Upper lobe of right lung (tissue), 1 donor: ENCODE measurements around the gene HOXB2. TPM values are rescaled to one million over a fixed set of nuclear protein-coding genes. Genes with fewer than 3 reads are reported as not detected.

Source experiments
- ATAC-seq: fragments of 200-7000 bp; cut with Tn5 transposase; one replicate; pipeline ENCODE4 v1.9.1; 2020; ENCODE audit warnings: mild to moderate bottlenecking, moderate library complexity
- DNase-seq: peaks from one replicate; pipeline ENCODE4 v3.0.0-alpha.2; 2020
- H3K27ac ChIP-seq: fragments of 200-600 bp; one replicate; pipeline ENCODE4 v1.8.0; 2022
- H3K27me3 ChIP-seq: fragments of 200-600 bp; one replicate; pipeline ENCODE4 v1.8.0; 2022; ENCODE audit warnings: mild to moderate bottlenecking
- H3K36me3 ChIP-seq: fragments of 200-600 bp; one replicate; pipeline ENCODE4 v1.8.0; 2022
- H3K4me1 ChIP-seq: fragments of 200-600 bp; one replicate; pipeline ENCODE4 v1.8.0; 2022
- H3K4me3 ChIP-seq: fragments of 200-600 bp; one replicate; pipeline ENCODE4 v1.8.0; 2022; ENCODE audit warnings: mild to moderate bottlenecking
- H3K9me3 ChIP-seq: fragments of 200-600 bp; one replicate; pipeline ENCODE4 v1.8.0; 2022
- CTCF ChIP-seq: fragments of 200-600 bp; IDR thresholded peaks from one replicate; pipeline ENCODE4 v1.8.0; 2022; ENCODE audit warnings: antibody characterized with exemption
- intact Hi-C: fragments of 100-400 bp; cut with DNase I; formaldehyde crosslinking; loops from one replicate; pipeline ENCODE4 v1.11.0; 2022
- total RNA-seq: library from RNA; stranded (reverse); fragmentation: NEBNext Ultra II Directional; extraction: Animal tissue kit (Norgen Biotek cat#: 25700); gene quantifications from one replicate; pipeline ENCODE4 v1.2.1, GENCODE V29; 2021
- donor health status: DM: no; HTN: yes; CAD: no; lungs with severe emphysema.

The HOXB2 gene
- total RNA-seq, 1 donor from 2014 or later: 11.0 TPM

GRCh38 chr17:48562934-48563333 lies 18.0 kb upstream of the HOXB2 start:
- Histone ChIP-seq H3K27me3 (peaks cover 36% of the 10 kb centered on the region), H3K4me1 (peaks cover 16% of the 10 kb centered on the region), H3K9me3 (no peaks in the 10 kb centered on the region), H3K4me3 (peak overlapping the region; percentile 8), H3K36me3 (no peaks in the 10 kb centered on the region), H3K27ac (peak overlapping the region; percentile 59)
- no peak for ATAC-seq
- intact Hi-C loops: no loop called here
- TF ChIP-seq CTCF: no peak
- no peak for DNase-seq

GRCh38 chr17:48561884-48562810 lies 17.2 kb upstream of the HOXB2 start:
- H3K9me3 ChIP-seq: no peaks in the 10 kb centered on the region
- ATAC-seq (no peak), DNase-seq (no peak)
- intact Hi-C loops: no loop called here
- no peak overlapping the region for H3K4me3 ChIP-seq
- H3K27ac ChIP-seq: no peak overlapping the region
- peaks cover 28% of the 10 kb centered on the region for H3K27me3 ChIP-seq
- no peak for TF ChIP-seq CTCF
- H3K4me1 ChIP-seq: peaks cover 8% of the 10 kb centered on the region
- H3K36me3 ChIP-seq: no peaks in the 10 kb centered on the region

DNA sequence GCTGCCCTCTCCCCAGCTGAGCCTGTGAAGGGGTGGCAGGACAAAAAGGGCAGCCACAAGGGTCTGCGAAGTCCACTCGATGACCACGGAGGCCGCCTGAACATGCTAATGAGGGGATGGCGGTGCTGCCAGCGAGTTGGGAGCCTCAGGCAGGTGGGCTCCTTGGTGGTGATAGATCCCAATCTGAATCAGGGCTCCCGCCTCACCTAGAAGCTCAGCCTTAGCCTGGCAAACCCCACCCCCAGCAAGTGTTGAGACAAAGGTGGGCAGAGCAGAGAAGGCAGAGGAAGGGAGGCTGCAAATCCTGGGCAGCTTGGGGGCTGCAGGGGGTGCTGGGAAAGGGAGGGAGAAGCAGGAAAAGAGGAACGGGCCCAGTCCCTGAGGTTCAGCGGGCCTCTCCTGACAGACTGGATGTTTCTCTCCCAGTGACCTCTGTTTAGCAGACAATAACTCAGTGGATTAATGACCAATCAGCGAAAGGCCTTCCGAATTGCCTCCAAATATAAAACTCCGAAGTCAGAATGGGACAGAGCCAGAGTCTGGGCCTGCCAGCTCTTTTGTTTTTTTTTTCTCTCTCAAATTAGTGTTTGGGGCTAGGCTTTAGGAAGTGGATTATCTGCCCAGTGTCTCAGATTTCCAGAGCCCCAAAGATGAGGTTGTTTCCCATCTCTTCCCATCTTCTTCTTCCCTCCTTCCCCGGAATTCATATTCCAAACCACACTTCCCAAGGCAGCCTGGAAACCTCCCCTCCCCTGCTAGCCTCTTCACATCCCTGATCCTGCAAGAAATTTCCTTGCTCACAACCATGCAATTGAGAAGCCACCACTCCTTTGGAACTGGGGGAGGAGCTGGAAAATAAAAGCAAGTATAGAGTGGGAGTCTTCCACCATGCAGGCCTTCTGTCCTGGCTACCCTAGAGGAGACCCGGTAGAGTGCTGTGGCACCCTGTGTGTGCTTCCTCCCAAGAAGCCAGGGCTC lies 15.2 kb upstream of the HOXB2 start:
- Histone ChIP-seq H3K4me1 (peaks cover 8% of the 10 kb centered on the region), H3K27me3 (peaks cover 25% of the 10 kb centered on the region), H3K9me3 (no peaks in the 10 kb centered on the region), H3K27ac (peak overlapping the region; percentile 51), H3K36me3 (no peaks in the 10 kb centered on the region), H3K4me3 (peak overlapping the region; percentile 33)
- TF ChIP-seq CTCF: no peak
- DNase-seq (peak; percentile 38), ATAC-seq (no peak)
- intact Hi-C loops: no loop called here

DNA sequence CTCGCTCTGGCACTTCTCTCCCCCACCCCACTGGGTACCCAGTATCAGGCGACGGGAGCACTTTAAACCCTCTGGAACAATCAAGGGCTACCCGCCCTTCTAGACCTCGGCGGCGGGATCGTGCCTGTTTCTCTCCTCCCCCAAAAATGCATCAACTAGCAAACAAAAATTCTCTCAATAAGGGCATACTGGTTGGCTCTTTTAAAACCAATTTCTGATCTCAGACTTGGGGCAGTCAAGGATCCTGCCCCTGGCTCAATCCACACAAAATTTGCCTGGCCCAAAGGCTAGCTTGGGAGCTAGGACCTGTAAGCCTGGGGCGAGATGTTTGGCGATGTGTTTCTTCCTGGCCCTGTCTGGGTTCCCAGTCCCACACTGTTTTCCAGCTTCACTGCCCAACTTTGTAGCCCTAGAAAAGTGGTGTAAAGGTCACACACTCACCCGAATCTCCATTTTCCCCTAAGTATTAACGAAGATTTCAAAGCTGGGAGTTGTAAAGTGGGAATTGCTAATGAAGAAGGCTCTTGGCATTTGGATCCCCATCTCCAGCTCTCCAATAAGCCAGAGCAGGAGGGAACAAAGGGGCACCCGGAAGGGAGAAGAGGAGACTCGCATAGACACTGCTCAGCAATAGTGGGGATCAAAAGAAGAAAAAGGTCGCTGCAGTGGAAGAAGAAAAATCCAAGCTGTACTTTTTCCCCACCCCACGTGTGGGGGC lies 14.4 kb upstream of the HOXB2 start:
- peak; percentile 38 for DNase-seq
- peaks cover 8% of the 10 kb centered on the region for H3K4me1 ChIP-seq
- H3K9me3 ChIP-seq: no peaks in the 10 kb centered on the region
- H3K27me3 ChIP-seq: peaks cover 27% of the 10 kb centered on the region
- peak overlapping the region; percentile 51 for H3K27ac ChIP-seq
- H3K4me3 ChIP-seq: peak overlapping the region; percentile 33
- intact Hi-C loops: no loop called here
- TF ChIP-seq CTCF: no peak
- ATAC-seq: no peak
- H3K36me3 ChIP-seq: no peaks in the 10 kb centered on the region

- H3K27ac ChIP-seq: peak overlapping the region; percentile 51
- intact Hi-C loops: no loop called here
- H3K4me1 ChIP-seq: peaks cover 8% of the 10 kb centered on the region
- H3K4me3 ChIP-seq: peak overlapping the region; percentile 33
- H3K9me3 ChIP-seq: no peaks in the 10 kb centered on the region
- peaks cover 28% of the 10 kb centered on the region for H3K27me3 ChIP-seq
- no peaks in the 10 kb centered on the region for H3K36me3 ChIP-seq
- DNase-seq (no peak), ATAC-seq (no peak)
- TF ChIP-seq CTCF: no peak
Observed at GRCh38 chr17:48558831-48559121, 13.9 kb upstream of the HOXB2 start.
